Transverse colon (tissue), 4 donors: ENCODE measurements around the gene CADM1. TPM values are rescaled to one million over a fixed set of nuclear protein-coding genes. Genes with fewer than 3 reads are reported as not detected.

ENCODE experiments used
- DNase-seq: peaks from one replicate; pipeline ENCODE4 v3.0.0-alpha.2; 2019
- H3K27ac ChIP-seq, 4 donors: fragments of 200-600 bp; sonication (generic); 2 replicates each; pipeline ENCODE4 v1.5.1; 2016 to 2018; ENCODE audit warnings: inconsistent platforms in 4 of 4
- H3K27me3 ChIP-seq: fragments of 200-600 bp; sonication (generic); 2 replicates; pipeline ENCODE4 v1.5.1; 2017; ENCODE audit warnings: inconsistent platforms
- H3K36me3 ChIP-seq, 4 donors: fragments of 200-600 bp; sonication (generic); 2 replicates each; pipeline ENCODE4 v1.5.1; 2017 to 2019; ENCODE audit warnings: inconsistent platforms in 4 of 4
- H3K4me1 ChIP-seq, 4 donors: fragments of 200-600 bp; sonication (generic); 2 replicates each; pipeline ENCODE4 v1.5.1; 2017 to 2020; ENCODE audit warnings: inconsistent platforms in 4 of 4
- H3K4me3 ChIP-seq, 4 donors: fragments of 200-600 bp; sonication (generic); 1 replicate in 1 of 4; 2 replicates in 3 of 4; pipeline versions ENCODE4 v1.5.1 to v1.6.1; 2017 to 2019; ENCODE audit warnings: inconsistent platforms in 4 of 4
- H3K9me3 ChIP-seq, 2 donors: fragments of 200-600 bp; sonication (generic); 2 replicates each; pipeline ENCODE4 v1.5.1; 2017 to 2019; ENCODE audit warnings: inconsistent platforms in 2 of 2
- CTCF ChIP-seq, 5 experiments: fragments of 200-600 bp in 3 of 5; fragments of 450-650 bp in 2 of 5; sonication (generic) in 3 of 5; IDR thresholded peaks; 1 replicate in 2 of 5; 2 replicates in 3 of 5; pipeline ENCODE4 v1.5.1; 2016 to 2017; ENCODE audit warnings: antibody characterized with exemption in 5 of 5, inconsistent platforms in 3 of 5, mild to moderate bottlenecking in 2 of 5, moderate library complexity in 1 of 5
- EP300 ChIP-seq: sonication (generic); formaldehyde crosslinking; IDR thresholded peaks from one replicate; pipeline ENCODE4 v1.6.1; 2017; ENCODE audit warnings: antibody characterized with exemption, low read depth
- POLR2A ChIP-seq: fragments of 450-650 bp; IDR thresholded peaks from one replicate; pipeline ENCODE4 v1.6.1; 2016; ENCODE audit warnings: antibody characterized with exemption, mild to moderate bottlenecking, moderate library complexity
- POLR2AphosphoS5 ChIP-seq, 3 donors: sonication (generic); formaldehyde crosslinking; IDR thresholded peaks; one replicate each; pipeline ENCODE4 v1.6.1; 2016; ENCODE audit warnings: antibody characterized with exemption in 3 of 3
- WGBS, 2 donors: methylation state at CpG; one replicate each; pipeline ENCODE4 v1.1.5; 2018; ENCODE audit warnings: low coverage in 1 of 2; 5-methylcytosine and 5-hydroxymethylcytosine counted together
- in situ Hi-C, 4 donors: fragments of 200-750 bp; cut with MboI; loops; one replicate each; pipeline versions ENCODE4 v1.15.0 to v1.15.1; 2017; ENCODE audit warnings: low sequenced_read_pairs in 3 of 4, low pct_ligation_motif_present in 1 of 4, low pct_unique_long_range_greater_than_20kb in 1 of 4
- intact Hi-C: fragments of 100-400 bp; cut with DNase I; formaldehyde crosslinking; loops from one replicate; pipeline ENCODE4 v1.15.1; 2023; ENCODE audit warnings: low total_unique reads
- total RNA-seq, 4 donors: library from RNA; depleted of rRNA; stranded (reverse); fragments of >200 nt; gene quantifications; one replicate each; pipeline ENCODE4 v1.1.0, GENCODE V29; 2016

The CADM1 gene
- total RNA-seq, 4 donors from 2014 or later, result 2.8 to 6.4 (median 3.7) TPM

GRCh38 chr11:115500547-115501501 is 3.4 kb downstream of the CADM1 start:
- Histone ChIP-seq H3K9me3 (no peaks in the 10 kb centered on the region), H3K4me1 (peaks cover 8 to 30% (median 23%) of the 10 kb centered on the region in 4 donors), H3K27me3 (peaks cover 92% of the 10 kb centered on the region), H3K36me3 (no peaks in the 10 kb centered on the region), H3K4me3 (no peak overlapping the region), H3K27ac (no peak overlapping the region)
- DNase-seq, result no peak
- intact Hi-C loops (loop anchor here (5.0 kb wide), 1 partner anchor 164 kb away; no protein-coding TSS in a partner anchor), in situ Hi-C loops (no loop called here)
- WGBS, 2 donors, result 40 to 46% methylated on average over 13 to 14 of the region's 14 CpGs
- no peak for TF ChIP-seq POLR2A
- no peak for TF ChIP-seq CTCF (IDR thresholded peaks at IDR 0.05)
- no peak for TF ChIP-seq POLR2AphosphoS5 (IDR thresholded peaks at IDR 0.05)
- TF ChIP-seq EP300, result no peak

GRCh38 chr11:115499891-115500290 is 4.3 kb downstream of the CADM1 start:
- 76 to 80% methylated on average over 2 of the region's 2 CpGs for WGBS, 2 donors

GRCh38 chr11:115499241-115499799 is 4.9 kb downstream of the CADM1 start:
- H3K9me3 ChIP-seq, result no peaks in the 10 kb centered on the region
- H3K36me3 ChIP-seq, result no peaks in the 10 kb centered on the region
- no peak overlapping the region for H3K27ac ChIP-seq
- H3K27me3 ChIP-seq, result peaks cover 93% of the 10 kb centered on the region
- TF ChIP-seq POLR2A, result no peak
- no peak for TF ChIP-seq CTCF (IDR thresholded peaks at IDR 0.05)
- TF ChIP-seq POLR2AphosphoS5 (IDR thresholded peaks at IDR 0.05), result no peak
- no peak for TF ChIP-seq EP300
- DNase-seq, result no peak
- WGBS, 2 donors, result 85 to 89% methylated on average over 4 of the region's 4 CpGs
- H3K4me1 ChIP-seq, result peaks cover 8 to 26% (median 20%) of the 10 kb centered on the region in 4 donors
- intact Hi-C loops, result no loop called here
- in situ Hi-C loops, result no loop called here
- H3K4me3 ChIP-seq, result no peak overlapping the region

More at GRCh38 chr11:115499891-115500290, 4.3 kb downstream of the CADM1 start:
- no peak overlapping the region for H3K4me3 ChIP-seq
- DNase-seq, result no peak
- peaks cover 8 to 30% (median 20%) of the 10 kb centered on the region in 4 donors for H3K4me1 ChIP-seq
- no peaks in the 10 kb centered on the region for H3K36me3 ChIP-seq
- in situ Hi-C loops, result no loop called here
- H3K27ac ChIP-seq, result no peak overlapping the region
- no peaks in the 10 kb centered on the region for H3K9me3 ChIP-seq
- intact Hi-C loops, result loop anchor here (5.0 kb wide), 1 partner anchor 163 kb away; no protein-coding TSS in a partner anchor
- TF ChIP-seq CTCF (IDR thresholded peaks at IDR 0.05) (no peak), POLR2A (no peak), EP300 (no peak), POLR2AphosphoS5 (IDR thresholded peaks at IDR 0.05) (no peak)
- peaks cover 94% of the 10 kb centered on the region for H3K27me3 ChIP-seq

GRCh38 chr11:115498354-115498753 is 5.9 kb downstream of the CADM1 start:
- DNase-seq, result no peak
- TF ChIP-seq POLR2AphosphoS5 (IDR thresholded peaks at IDR 0.05) (no peak), POLR2A (no peak), EP300 (no peak), CTCF (IDR thresholded peaks at IDR 0.05) (no peak)
- Histone ChIP-seq H3K4me3 (no peak overlapping the region), H3K27ac (no peak overlapping the region), H3K9me3 (no peaks in the 10 kb centered on the region), H3K36me3 (no peaks in the 10 kb centered on the region), H3K4me1 (peaks cover 8 to 17% (median 11%) of the 10 kb centered on the region in 4 donors), H3K27me3 (peaks cover 93% of the 10 kb centered on the region)
- in situ Hi-C loops (no loop called here), intact Hi-C loops (no loop called here)
- 56 to 64% methylated on average over 8 to 9 of the region's 9 CpGs for WGBS, 2 donors
